Activated T-helper 1 cell treated with anti-CD3 and anti-CD28 coated beads, Interleukin-12 subunit alpha, Interleukin-12 subunit beta, Interleukin-2, Interleukin-4 antibody, amounts not matched to agents 30 ng/mL and 10 ng/mL and 1 ng/mL, durations not matched to agents 14 hours and 24 hours and 36 hours (primary cell): ENCODE results near the gene VCAN. TPM values are rescaled to one million over a fixed set of nuclear protein-coding genes. Genes with fewer than 3 reads are reported as not detected.
A peak's percentile ranks its signal among the peaks of the same experiment; 100 is the strongest.

Experiments
- DNase-seq: peaks from one replicate; pipeline ENCODE4 v3.0.0; 2021; ENCODE audit warnings: low spot score
- H3K27ac Mint-ChIP-seq: one replicate; pipeline ENCODE4 v1.8.0; 2021; ENCODE audit warnings: mild to moderate bottlenecking, mixed read lengths
- H3K27me3 Mint-ChIP-seq: one replicate; pipeline ENCODE4 v1.8.0; 2022; ENCODE audit warnings: mild to moderate bottlenecking, moderate library complexity, mixed read lengths; ENCODE audit not compliant: insufficient read depth
- H3K36me3 Mint-ChIP-seq: one replicate; pipeline ENCODE4 v1.8.0; 2021; ENCODE audit warnings: low read depth, mixed read lengths
- H3K4me1 Mint-ChIP-seq: one replicate; pipeline ENCODE4 v1.8.0; 2021; ENCODE audit warnings: low read depth, mixed read lengths
- H3K4me3 Mint-ChIP-seq: one replicate; pipeline ENCODE4 v1.8.0; 2021; ENCODE audit warnings: mild to moderate bottlenecking, moderate library complexity, mixed read lengths
- H3K9me3 Mint-ChIP-seq: one replicate; pipeline ENCODE4 v1.8.0; 2021; ENCODE audit warnings: mixed read lengths
- intact Hi-C: fragments of 100-400 bp; cut with micrococcal nuclease; formaldehyde crosslinking; loops from one replicate; pipeline ENCODE4 v1.15.1; 2024
- total RNA-seq: library from RNA; stranded (reverse); gene quantifications from 2 replicates; pipeline ENCODE4 v1.2.3, GENCODE V29; 2022

Gene VCAN
- total RNA-seq, 1 donor from 2014 or later, result 0.05 TPM

- intact Hi-C loops, result no loop called here
- Mint-ChIP-seq H3K27ac (no peak overlapping the region), H3K4me3 (no peak overlapping the region), H3K9me3 (no peaks in the 10 kb centered on the region), H3K27me3 (peaks cover 5% of the 10 kb centered on the region), H3K4me1 (no peaks in the 10 kb centered on the region), H3K36me3 (no peaks in the 10 kb centered on the region)
- no peak for DNase-seq
These were observed 27.1 kb upstream of the VCAN start for GRCh38 chr5:83444445-83444844.

- Mint-ChIP-seq H3K9me3 (no peaks in the 10 kb centered on the region), H3K27ac (no peak overlapping the region), H3K27me3 (peaks cover 5% of the 10 kb centered on the region), H3K4me1 (no peaks in the 10 kb centered on the region), H3K36me3 (no peaks in the 10 kb centered on the region), H3K4me3 (no peak overlapping the region)
- intact Hi-C loops, result no loop called here
- DNase-seq, result no peak
These were observed 25.1 kb upstream of the VCAN start for GRCh38 chr5:83446253-83446947.

GRCh38 chr5:83447533-83447932 lies 24.0 kb upstream of the VCAN start:
- Mint-ChIP-seq H3K9me3 (no peaks in the 10 kb centered on the region), H3K27me3 (peaks cover 5% of the 10 kb centered on the region), H3K4me1 (no peaks in the 10 kb centered on the region), H3K36me3 (no peaks in the 10 kb centered on the region), H3K27ac (no peak overlapping the region), H3K4me3 (no peak overlapping the region)
- intact Hi-C loops, result no loop called here
- no peak for DNase-seq

GRCh38 chr5:83450183-83450966 lies 21.2 kb upstream of the VCAN start:
- Mint-ChIP-seq H3K36me3 (no peaks in the 10 kb centered on the region), H3K27me3 (peaks cover 5% of the 10 kb centered on the region), H3K27ac (no peak overlapping the region), H3K9me3 (peaks cover 27% of the 10 kb centered on the region), H3K4me1 (no peaks in the 10 kb centered on the region), H3K4me3 (no peak overlapping the region)
- DNase-seq, result no peak
- intact Hi-C loops, result no loop called here

GRCh38 chr5:83450967-83451248 lies 20.6 kb upstream of the VCAN start:
- intact Hi-C loops, result no loop called here
- H3K27ac Mint-ChIP-seq, result no peak overlapping the region
- H3K27me3 Mint-ChIP-seq, result peaks cover 5% of the 10 kb centered on the region
- DNase-seq, result no peak
- no peaks in the 10 kb centered on the region for H3K36me3 Mint-ChIP-seq
- no peaks in the 10 kb centered on the region for H3K4me1 Mint-ChIP-seq
- peaks cover 27% of the 10 kb centered on the region for H3K9me3 Mint-ChIP-seq
- H3K4me3 Mint-ChIP-seq, result no peak overlapping the region

- no peak for DNase-seq
- no peaks in the 10 kb centered on the region for H3K36me3 Mint-ChIP-seq
- intact Hi-C loops, result no loop called here
- H3K27ac Mint-ChIP-seq, result no peak overlapping the region
- no peak overlapping the region for H3K4me3 Mint-ChIP-seq
- no peaks in the 10 kb centered on the region for H3K27me3 Mint-ChIP-seq
- H3K4me1 Mint-ChIP-seq, result no peaks in the 10 kb centered on the region
- peaks cover 30% of the 10 kb centered on the region for H3K9me3 Mint-ChIP-seq
These were observed 19.6 kb upstream of the VCAN start for GRCh38 chr5:83451955-83452354.

- Mint-ChIP-seq H3K27me3 (no peaks in the 10 kb centered on the region), H3K27ac (no peak overlapping the region), H3K4me3 (no peak overlapping the region), H3K36me3 (no peaks in the 10 kb centered on the region), H3K9me3 (peaks cover 31% of the 10 kb centered on the region), H3K4me1 (no peaks in the 10 kb centered on the region)
- DNase-seq, result no peak
- intact Hi-C loops, result no loop called here
These were observed 17.6 kb upstream of the VCAN start for GRCh38 chr5:83453937-83454336.

- Mint-ChIP-seq H3K27ac (no peak overlapping the region), H3K36me3 (no peaks in the 10 kb centered on the region), H3K27me3 (peaks cover 17% of the 10 kb centered on the region), H3K4me1 (no peaks in the 10 kb centered on the region), H3K4me3 (no peak overlapping the region), H3K9me3 (no peaks in the 10 kb centered on the region)
- intact Hi-C loops, result no loop called here
- DNase-seq, result no peak
These were observed 7.3 kb upstream of the VCAN start for GRCh38 chr5:83464261-83464660.

- Mint-ChIP-seq H3K36me3 (no peaks in the 10 kb centered on the region), H3K27me3 (peaks cover 48% of the 10 kb centered on the region), H3K27ac (no peak overlapping the region), H3K4me3 (no peak overlapping the region), H3K9me3 (no peaks in the 10 kb centered on the region), H3K4me1 (peaks cover 17% of the 10 kb centered on the region)
- no peak for DNase-seq
- intact Hi-C loops, result no loop called here
These were observed 4.0 kb upstream of the VCAN start for GRCh38 chr5:83467371-83468035.

- Mint-ChIP-seq H3K9me3 (no peaks in the 10 kb centered on the region), H3K4me3 (no peak overlapping the region), H3K4me1 (peaks cover 31% of the 10 kb centered on the region), H3K27ac (no peak overlapping the region), H3K27me3 (peaks cover 59% of the 10 kb centered on the region), H3K36me3 (no peaks in the 10 kb centered on the region)
- intact Hi-C loops, result no loop called here
- no peak for DNase-seq
These were observed 2.5 kb upstream of the VCAN start for GRCh38 chr5:83469075-83469474.

- H3K4me3 Mint-ChIP-seq, result peak overlapping the region; percentile 45
- peaks cover 68% of the 10 kb centered on the region for H3K27me3 Mint-ChIP-seq
- intact Hi-C loops, result loop anchor here (5.0 to 10.0 kb wide), 2 partner anchors 796 to 1193 kb away; partner anchors contain the start of gene RPS23
- no peak overlapping the region for H3K27ac Mint-ChIP-seq
- H3K9me3 Mint-ChIP-seq, result no peaks in the 10 kb centered on the region
- DNase-seq, result no peak
- H3K4me1 Mint-ChIP-seq, result peaks cover 33% of the 10 kb centered on the region
- no peaks in the 10 kb centered on the region for H3K36me3 Mint-ChIP-seq
These were observed 779 bp upstream of the VCAN start for GRCh38 chr5:83470526-83471404.

GRCh38 chr5:83472213-83472507 lies 616 bp downstream of the VCAN start:
- DNase-seq, result no peak
- Mint-ChIP-seq H3K4me1 (peaks cover 33% of the 10 kb centered on the region), H3K27ac (no peak overlapping the region), H3K9me3 (no peaks in the 10 kb centered on the region), H3K4me3 (peak overlapping the region; percentile 86), H3K36me3 (no peaks in the 10 kb centered on the region), H3K27me3 (peaks cover 77% of the 10 kb centered on the region)
- intact Hi-C loops, result loop anchor here (2.0 to 10.0 kb wide), 4 partner anchors 93 to 1195 kb away; partner anchors contain the start of genes RPS23, TMEM167A and XRCC4
